AG09319 (cell line): ENCODE measurements around the gene AVP.

Source experiments
- DNase-seq: peaks from one replicate; pipeline ENCODE4 v3.0.0-alpha.2; 2010; ENCODE audit warnings: low read depth; ENCODE audit errors: extremely low read depth
- TF ChIP-seq, protein P1 (sequence below): IDR thresholded peaks from 2 replicates; pipeline ENCODE4 v1.5.1; 2011; ENCODE audit warnings: low read depth, mild to moderate bottlenecking, inconsistent platforms, low read length, moderate library complexity

Gene AVP

DNA sequence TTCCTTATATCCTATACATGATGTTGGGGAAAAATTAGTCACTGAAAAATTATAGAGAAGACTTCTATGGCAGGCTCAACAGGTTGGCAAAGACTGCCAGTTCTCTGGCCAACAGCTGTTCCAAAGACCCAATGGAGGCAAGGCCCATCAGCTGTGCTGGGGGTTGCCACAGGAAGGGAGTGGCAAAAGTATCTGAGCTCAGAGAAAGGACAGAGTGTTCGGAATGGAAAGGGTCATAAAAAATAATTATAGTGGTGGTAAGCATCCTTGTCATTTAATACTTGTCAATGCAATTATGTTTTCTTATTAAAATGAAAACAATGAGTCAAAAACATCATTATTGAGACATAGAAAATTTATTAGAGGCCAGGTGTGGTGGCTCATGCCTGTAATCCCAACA lies 39.0 kb upstream of the AVP start:
- TF ChIP-seq, protein P1, sequence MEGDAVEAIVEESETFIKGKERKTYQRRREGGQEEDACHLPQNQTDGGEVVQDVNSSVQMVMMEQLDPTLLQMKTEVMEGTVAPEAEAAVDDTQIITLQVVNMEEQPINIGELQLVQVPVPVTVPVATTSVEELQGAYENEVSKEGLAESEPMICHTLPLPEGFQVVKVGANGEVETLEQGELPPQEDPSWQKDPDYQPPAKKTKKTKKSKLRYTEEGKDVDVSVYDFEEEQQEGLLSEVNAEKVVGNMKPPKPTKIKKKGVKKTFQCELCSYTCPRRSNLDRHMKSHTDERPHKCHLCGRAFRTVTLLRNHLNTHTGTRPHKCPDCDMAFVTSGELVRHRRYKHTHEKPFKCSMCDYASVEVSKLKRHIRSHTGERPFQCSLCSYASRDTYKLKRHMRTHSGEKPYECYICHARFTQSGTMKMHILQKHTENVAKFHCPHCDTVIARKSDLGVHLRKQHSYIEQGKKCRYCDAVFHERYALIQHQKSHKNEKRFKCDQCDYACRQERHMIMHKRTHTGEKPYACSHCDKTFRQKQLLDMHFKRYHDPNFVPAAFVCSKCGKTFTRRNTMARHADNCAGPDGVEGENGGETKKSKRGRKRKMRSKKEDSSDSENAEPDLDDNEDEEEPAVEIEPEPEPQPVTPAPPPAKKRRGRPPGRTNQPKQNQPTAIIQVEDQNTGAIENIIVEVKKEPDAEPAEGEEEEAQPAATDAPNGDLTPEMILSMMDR, result no peak

DNA sequence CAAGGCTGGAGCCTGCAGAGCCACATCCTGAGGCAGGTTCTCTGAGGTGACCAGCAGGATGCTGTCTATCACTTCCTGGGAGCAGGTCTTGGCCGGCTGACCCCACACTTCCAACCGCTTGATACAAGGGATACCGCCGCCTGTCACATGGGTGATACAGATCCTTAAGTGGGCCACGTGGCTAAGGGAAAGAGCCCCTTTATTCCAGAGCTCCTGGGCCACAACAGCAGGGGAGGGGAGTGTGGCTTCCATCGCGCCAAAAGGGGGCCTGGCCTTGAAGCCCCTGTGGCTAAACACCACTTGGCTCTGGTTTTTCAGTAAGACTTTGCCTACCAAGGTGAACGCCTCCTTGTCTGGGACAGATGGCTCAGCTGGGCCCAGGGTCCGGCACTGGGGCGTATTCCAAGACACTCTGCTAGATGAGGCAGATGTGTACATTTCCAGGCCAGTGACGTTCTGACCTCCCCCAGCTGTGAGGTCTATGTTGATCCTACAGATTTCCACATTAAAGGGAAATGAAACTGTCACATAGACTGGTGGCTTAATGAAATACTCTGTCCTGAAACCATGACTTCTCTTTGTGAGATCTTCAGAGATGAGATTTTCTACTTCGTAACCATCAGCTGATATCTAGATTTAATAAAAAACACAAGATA lies 37.6 kb upstream of the AVP start:
- TF ChIP-seq, protein P1, result no peak
- no peak for DNase-seq

More for the DNA sequence above, 39.0 kb upstream of the AVP start:
- DNase-seq, result no peak

DNA sequence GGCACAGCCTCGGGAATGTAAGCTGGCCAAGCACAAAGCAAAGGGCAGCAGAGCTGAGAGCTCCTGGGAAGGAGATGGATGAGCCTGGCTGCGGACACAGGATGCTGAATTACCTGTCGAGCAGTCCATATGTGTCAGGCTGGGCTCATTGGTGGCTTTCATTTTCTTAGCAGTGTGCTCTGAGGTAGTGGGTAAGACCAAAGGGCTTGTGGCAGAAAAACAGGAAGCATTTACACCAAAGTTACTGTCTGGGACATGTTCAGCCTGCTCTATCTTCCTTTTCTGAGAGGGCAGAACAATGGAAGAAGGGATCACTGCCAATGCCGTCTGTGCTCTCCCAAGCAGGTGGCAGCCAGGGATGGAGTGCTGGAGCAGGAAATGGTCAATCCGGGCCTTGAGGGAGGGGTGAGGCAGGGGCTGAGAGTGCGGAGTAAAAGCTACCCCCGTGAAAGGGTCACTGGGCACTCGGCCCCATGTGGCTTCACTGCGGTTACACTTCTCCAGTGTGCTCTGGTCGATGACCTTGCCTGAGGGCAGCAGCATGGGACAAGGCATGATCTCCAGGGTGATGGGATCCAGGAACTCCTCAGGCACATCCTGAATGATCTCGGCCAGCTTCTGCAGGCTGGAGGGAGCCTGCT lies 36.9 kb upstream of the AVP start:
- TF ChIP-seq, protein P1, result no peak
- no peak for DNase-seq

DNA sequence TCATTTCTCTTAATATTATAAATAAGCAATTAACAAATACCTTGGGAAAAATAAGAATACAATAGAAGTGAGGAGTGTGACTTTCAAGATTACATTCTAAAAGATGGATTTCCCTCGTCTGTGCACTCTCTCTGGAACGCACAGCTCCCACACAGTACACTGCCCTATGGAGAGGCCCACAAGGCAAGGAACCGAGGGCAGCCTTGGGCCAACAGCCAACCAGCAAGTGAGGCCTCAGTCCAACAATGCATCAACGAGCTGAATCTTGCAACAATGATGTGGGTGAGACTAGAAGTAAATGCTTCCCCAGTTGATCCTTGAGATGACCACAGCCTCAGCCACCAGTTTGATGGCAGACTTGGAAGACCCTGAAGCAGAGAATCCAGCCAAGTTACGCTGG lies 34.5 kb upstream of the AVP start:
- TF ChIP-seq, protein P1, result no peak
- DNase-seq, result no peak

DNA sequence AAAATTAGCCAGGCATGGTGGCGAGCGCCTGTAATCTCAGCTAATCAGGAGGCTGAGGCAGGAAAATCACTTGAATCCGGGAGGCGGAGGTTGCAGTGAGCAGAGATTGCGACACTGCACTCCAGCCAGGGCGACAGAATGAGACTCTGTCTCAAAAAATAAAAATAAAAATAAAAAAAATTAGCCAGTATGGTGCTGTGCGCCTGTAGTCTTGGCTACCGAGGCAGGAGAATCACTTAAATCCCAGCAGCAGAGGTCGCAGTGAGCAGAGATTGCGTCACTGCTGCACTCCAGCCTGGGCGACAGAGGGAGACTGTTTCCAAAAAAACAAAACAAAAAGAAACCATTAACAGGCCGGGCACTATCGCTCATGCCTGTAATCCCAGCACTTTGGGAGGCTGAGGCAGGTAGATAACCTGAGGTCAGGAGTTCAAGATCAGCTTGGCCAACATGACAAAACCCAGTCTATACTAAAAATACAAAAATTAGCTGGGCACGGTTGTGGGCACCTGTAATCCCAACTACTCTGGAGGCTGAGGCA lies 33.4 kb upstream of the AVP start:
- peak; percentile 50 for DNase-seq
- TF ChIP-seq, protein P1, result peak; percentile 71

DNA sequence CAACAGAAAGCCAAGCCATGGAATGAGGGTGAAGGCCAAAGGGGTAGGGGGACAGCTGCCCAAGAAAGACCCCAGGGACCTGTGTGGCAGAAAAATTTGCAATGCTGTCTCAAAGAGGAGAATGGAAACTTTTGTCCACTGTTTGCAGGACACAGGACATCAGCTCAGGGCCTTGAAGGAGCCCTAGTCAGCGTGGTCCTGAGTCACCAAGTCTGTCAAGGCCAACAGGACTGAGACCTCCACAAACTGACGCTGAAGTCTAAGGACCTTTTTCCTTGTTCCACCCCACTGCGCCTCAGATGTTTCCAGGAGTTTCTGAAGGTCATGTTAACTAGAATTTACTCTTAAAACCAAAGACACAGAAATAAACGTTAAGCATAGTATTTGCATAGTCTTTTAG lies 31.8 kb upstream of the AVP start:
- no peak for DNase-seq
- TF ChIP-seq, protein P1, result no peak

DNA sequence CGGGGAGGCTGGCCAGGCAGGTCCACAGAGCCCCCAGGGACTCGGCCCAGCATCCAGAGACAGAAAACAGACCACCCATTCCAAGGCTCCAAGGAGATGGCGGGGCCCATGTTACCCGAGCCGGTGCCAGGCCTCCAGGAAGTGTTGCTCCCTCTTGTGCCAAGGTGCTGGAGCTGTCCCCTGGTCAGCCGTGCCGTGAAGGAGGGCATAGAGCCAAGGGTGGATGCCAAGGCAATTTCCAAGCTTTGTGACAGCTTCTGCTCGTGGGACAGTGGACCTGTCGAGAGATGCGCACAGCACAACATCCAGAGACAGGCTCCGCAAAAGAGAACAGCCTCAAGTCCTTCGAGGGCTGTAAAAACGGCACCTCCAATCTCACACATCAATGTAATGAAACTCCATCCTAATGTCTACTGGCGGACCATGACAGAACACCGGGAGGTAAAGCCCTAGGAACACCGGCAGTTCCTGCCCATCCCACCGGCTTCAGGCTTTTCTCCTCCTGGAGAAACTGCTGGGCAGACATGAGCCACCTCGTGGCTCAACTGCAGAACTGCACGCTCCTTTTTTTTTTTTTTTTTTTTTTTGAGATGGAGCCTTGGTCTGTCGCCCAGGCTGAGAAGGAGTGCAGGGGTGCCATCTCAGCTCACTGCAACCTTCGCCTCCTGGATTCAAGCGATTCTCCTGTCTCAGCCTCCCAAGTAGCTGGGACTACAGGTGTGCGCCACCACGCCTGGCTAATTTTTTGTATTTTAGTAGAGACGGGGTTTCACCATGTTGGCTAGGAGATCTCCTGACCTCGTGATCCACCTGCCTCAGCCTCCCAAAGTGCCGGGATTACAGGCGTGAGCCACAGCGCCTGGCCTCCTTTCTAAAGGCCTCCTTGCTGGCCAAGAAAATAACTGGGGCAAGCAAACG lies 30.9 kb upstream of the AVP start:
- TF ChIP-seq, protein P1, result peak; percentile 79
- DNase-seq, result peak; percentile 18
